Measurements from ENCODE around the gene ZNF728.
"Not testable (repeated sequence)": the region's sequence is repeated elsewhere in the genome, so short reads cannot be mapped to it uniquely, and the experiment has no call there.

Gene ZNF728

GRCh38 chr19:23002690-23003422 lies at the start of gene ZNF728:
Gene ZNF728, minus strand, starts transcription at chr19:23003176. Its CDS starts 146 bp downstream, at chr19:23003030.
- DNase-seq = no peak

GRCh38 chr19:23052349-23052748 lies 49.4 kb upstream of the ZNF728 start:
- DNase-seq = no peak

GRCh38 chr19:23049256-23049655 lies 46.3 kb upstream of the ZNF728 start:
- no peak for DNase-seq

DNA sequence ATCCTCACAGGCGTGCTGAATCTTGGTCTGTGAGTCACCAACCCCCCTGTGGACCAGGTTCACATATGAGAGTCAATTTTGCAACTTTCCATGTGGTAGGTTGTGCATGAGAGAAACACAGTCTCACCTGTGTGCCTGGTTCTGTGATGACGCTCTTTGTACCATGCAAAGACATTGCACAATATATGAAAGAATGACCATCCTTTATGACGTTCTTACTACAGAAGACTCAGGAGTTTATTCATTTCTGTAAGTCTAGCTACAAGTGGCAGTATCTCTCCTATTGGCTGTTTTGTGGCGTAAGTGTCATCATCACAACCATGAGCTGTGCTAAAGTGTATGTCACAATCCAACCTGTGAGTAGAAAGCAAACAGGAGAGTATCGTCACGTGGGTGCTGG lies 43.8 kb upstream of the ZNF728 start:
- no peak for DNase-seq

DNA sequence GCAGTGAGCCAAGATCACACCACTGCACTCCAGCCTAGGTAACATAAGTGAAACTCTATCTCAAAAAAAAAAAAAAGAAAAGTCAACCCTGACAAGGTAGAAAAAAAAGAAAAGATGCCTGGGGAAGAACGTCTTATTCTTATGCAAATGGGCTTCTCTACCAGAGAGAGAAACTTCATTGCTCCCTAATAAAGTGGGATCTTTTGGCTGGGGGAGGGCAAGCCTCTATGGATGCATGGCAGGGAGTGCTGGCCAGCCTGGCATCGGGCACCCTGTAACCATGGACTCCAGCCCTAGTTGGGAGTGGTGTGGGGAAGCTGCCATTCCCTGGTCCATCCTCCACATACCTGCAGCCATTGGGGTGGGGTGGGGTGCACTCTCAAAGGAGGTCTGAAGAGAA lies 30.7 kb upstream of the ZNF728 start:
- no peak for DNase-seq

- DNase-seq = no peak
These were observed 12.7 kb upstream of the ZNF728 start for GRCh38 chr19:23015660-23016059.

DNA sequence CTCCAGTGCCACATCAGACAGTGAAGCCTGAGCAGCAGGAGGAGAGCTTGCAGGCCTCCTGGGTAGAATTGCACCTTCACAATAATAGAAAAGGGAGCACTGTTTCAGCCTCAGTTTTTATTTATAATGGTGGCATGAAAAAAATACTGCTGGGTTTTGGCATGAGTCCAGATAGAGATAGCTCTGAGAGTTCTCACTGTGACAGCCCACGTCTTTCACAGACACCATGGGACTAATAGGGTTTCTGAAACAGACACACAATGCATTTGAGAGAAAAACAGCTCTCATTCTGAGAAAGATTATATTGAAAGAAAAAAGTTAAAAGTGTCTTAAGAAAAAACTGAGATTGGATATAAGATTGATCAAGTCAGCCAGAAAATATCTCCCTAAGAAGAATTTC lies 8.0 kb downstream of the ZNF728 start:
- not testable (repeated sequence) for DNase-seq

DNA sequence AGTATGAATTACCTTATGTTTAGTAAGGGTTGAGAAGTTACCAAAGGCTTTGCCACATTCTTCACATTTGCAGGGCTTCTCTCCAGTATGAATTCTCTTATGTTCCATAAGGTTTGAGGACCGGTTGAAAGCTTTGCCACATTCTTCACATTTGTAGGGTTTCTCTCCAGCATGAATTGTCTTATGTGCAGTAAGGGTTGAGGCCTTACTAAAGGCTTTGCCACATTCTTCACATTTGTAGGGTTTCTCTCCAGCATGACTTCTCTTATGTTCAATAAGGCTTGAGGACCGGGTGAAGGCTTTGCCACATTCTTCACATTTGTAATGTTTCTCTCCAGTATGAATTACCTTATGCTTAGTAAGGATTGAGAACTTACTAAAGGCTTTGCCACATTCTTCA lies 26.7 kb downstream of the ZNF728 start:
- no peak for DNase-seq

DNA sequence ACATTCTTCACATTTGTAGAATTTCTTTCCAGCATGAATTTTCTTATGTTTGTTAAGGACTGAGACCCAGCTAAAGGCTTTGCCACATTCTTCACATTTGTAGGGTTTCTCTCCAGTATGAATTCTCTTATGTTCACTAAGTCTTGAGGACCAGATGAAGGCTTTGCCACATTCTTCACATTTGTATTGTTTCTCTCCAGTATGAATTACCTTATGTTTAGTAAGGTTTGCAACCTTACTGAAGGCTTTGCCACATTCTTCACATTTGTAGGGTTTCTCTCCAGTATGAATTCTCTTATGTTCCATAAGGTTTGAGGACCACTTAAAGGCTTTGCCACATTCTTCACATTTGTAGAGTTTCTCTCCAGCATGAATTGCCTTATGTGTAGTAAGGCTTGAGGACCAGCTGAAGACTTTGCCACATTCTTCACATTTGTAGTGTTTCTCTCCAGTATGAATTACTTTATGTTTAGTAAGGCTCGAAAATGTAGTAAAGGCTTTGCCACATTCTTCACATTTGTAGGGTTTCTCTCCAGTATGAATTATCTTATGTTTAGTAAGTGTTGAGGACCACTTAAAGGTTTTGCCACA lies 27.3 kb downstream of the ZNF728 start:
- DNase-seq = not testable (repeated sequence)

- DNase-seq = no peak
These were observed 57.4 kb downstream of the ZNF728 start for GRCh38 chr19:22945560-22945959.

DNA sequence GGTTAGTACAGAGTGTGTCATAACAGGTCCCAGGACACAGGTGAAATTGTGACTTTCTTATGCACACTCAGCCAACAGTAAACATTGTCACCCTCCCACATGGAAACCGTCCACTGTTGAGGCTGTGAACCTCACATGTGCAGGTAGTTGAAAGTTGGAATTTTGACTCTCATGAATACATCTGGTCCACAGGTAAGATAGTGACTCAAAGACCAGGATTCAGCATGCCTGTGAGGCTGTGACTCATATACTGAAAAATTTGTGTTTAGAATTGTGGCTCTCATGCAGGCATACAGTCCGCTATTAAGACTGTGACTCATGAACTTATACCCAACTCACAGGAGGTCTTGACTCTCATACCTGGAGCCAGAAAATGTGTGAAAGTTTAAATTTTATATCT lies 67.8 kb downstream of the ZNF728 start:
- DNase-seq = no peak

DNA sequence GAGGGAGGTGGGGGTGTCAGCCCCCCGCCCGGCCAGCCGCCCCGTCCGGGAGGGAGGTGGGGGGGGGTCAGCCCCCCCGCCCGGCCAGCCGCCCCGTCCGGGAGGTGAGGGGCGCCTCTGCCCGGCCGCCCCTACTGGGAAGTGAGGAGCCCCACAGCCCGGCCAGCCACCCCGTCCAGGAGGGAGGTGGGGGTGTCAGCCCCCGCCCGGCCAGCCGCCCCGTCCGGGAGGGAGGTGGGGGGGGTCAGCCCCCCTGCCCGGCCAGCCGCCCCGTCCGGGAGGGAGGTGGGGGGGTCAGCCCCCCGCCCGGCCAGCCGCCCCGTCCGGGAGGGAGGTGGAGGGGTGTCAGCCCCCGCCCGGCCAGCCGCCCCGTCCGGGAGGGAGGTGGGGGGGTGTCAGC lies 75.4 kb downstream of the ZNF728 start:
- not testable (repeated sequence) for DNase-seq

GRCh38 chr19:22925181-22925580 lies 77.8 kb downstream of the ZNF728 start:
- DNase-seq = not testable (repeated sequence)
